GM21390 (cell line): ENCODE measurements around the gene DCP1B.
"Not testable (repeated sequence)": the region's sequence is repeated elsewhere in the genome, so short reads cannot be mapped to it uniquely, and the experiment has no call there.

Experiments
- ATAC-seq: cut with Tn5 transposase; IDR thresholded peaks from one replicate; pipeline ENCODE4 v1.9.1; 2021; ENCODE audit not compliant: unreplicated experiment

The DCP1B gene

GRCh38 chr12:1977109-1977508, 27.1 kb downstream of the DCP1B start:
- no peak for ATAC-seq

GRCh38 chr12:1974812-1975211, 29.4 kb downstream of the DCP1B start:
- ATAC-seq = no peak

GRCh38 chr12:1972856-1973317, 31.4 kb downstream of the DCP1B start:
- ATAC-seq = no peak

- ATAC-seq = no peak
These were observed 32.0 kb downstream of the DCP1B start for GRCh38 chr12:1972260-1972659.

- no peak for ATAC-seq
These were observed 33.8 kb downstream of the DCP1B start for GRCh38 chr12:1970331-1970900.

- no peak for ATAC-seq
These were observed 37.6 kb downstream of the DCP1B start for GRCh38 chr12:1966561-1967226.

GRCh38 chr12:1965916-1966315, 38.3 kb downstream of the DCP1B start:
- ATAC-seq = no peak

- no peak for ATAC-seq
These were observed 41.9 kb downstream of the DCP1B start for GRCh38 chr12:1962051-1963020.

- no peak for ATAC-seq
These were observed 47.5 kb downstream of the DCP1B start for GRCh38 chr12:1956716-1957115.

- ATAC-seq = no peak
These were observed 54.3 kb downstream of the DCP1B start for GRCh38 chr12:1949771-1950470.

GRCh38 chr12:1948883-1949282, 55.4 kb downstream of the DCP1B start:
- no peak for ATAC-seq

- no peak for ATAC-seq
These were observed 57.2 kb downstream of the DCP1B start for GRCh38 chr12:1947081-1947480.

- ATAC-seq = no peak
These were observed 58.0 kb downstream of the DCP1B start for GRCh38 chr12:1946296-1946695.

GRCh38 chr12:1945502-1945901, 58.8 kb downstream of the DCP1B start:
- not testable (repeated sequence) for ATAC-seq

- ATAC-seq = peak; percentile 51
These were observed 64.3 kb downstream of the DCP1B start for GRCh38 chr12:1939801-1940607.

- ATAC-seq = no peak
These were observed 64.9 kb downstream of the DCP1B start for GRCh38 chr12:1939331-1939730.

GRCh38 chr12:1937481-1938224, 66.6 kb downstream of the DCP1B start:
- ATAC-seq = no peak

GRCh38 chr12:1936406-1937320, 67.6 kb downstream of the DCP1B start:
- no peak for ATAC-seq
